IPS DF 19.7 (cell line): Measurements from ENCODE around the gene ATP13A1.

Experiments
- DNase-seq: peaks from one replicate; pipeline ENCODE4 v3.0.0-alpha.2; 2013; ENCODE audit warnings: low read depth, low spot score

Gene ATP13A1

GRCh38 chr19:19643158-19644053, 20.1 kb downstream of the ATP13A1 start, which contains the start of gene GMIP:
Gene GMIP (minus strand): TSS chr19:19643657. CDS start chr19:19643529, 128 bp downstream.
- no peak for DNase-seq

- DNase-seq: no peak
Observed at GRCh38 chr19:19642506-19643157, 20.8 kb downstream of the ATP13A1 start.

GRCh38 chr19:19637523-19638251, 25.8 kb downstream of the ATP13A1 start:
- DNase-seq: no peak

- DNase-seq: no peak
Observed at GRCh38 chr19:19637186-19637522, 26.3 kb downstream of the ATP13A1 start.

GRCh38 chr19:19636573-19637185, 26.8 kb downstream of the ATP13A1 start:
- DNase-seq: no peak

GRCh38 chr19:19635313-19635702, 28.2 kb downstream of the ATP13A1 start:
- DNase-seq: no peak

- DNase-seq: no peak
Observed at GRCh38 chr19:19634516-19635312, 28.8 kb downstream of the ATP13A1 start.

- no peak for DNase-seq
Observed at GRCh38 chr19:19633711-19634515, 29.6 kb downstream of the ATP13A1 start.

GRCh38 chr19:19632661-19633060, 30.8 kb downstream of the ATP13A1 start:
- no peak for DNase-seq

- no peak for DNase-seq
Observed at GRCh38 chr19:19631346-19631745, 32.1 kb downstream of the ATP13A1 start.

- no peak for DNase-seq
Observed at GRCh38 chr19:19630426-19630825, 33.0 kb downstream of the ATP13A1 start.

- DNase-seq: no peak
Observed at GRCh38 chr19:19630062-19630414, 33.4 kb downstream of the ATP13A1 start.

GRCh38 chr19:19628501-19629134, 34.9 kb downstream of the ATP13A1 start:
- no peak for DNase-seq

- DNase-seq: no peak
Observed at GRCh38 chr19:19627621-19628500, 35.6 kb downstream of the ATP13A1 start, which contains the start of gene LPAR2. Gene LPAR2 (minus strand): TSS chr19:19628220. CDS start chr19:19627275, 945 bp downstream.

GRCh38 chr19:19626516-19627472, 36.7 kb downstream of the ATP13A1 start:
- no peak for DNase-seq

- DNase-seq: no peak
Observed at GRCh38 chr19:19624032-19624570, 39.4 kb downstream of the ATP13A1 start.

- DNase-seq: no peak
Observed at GRCh38 chr19:19623383-19623782, 40.1 kb downstream of the ATP13A1 start.
